Fibroblast of lung (primary cell): ENCODE measurements around the gene BRINP3. TPM values are rescaled to one million over a fixed set of nuclear protein-coding genes. Genes with fewer than 3 reads are reported as not detected.

Experiments used
- DNase-seq, 2 donors: peaks; one replicate each; pipeline versions ENCODE4 v3.0.0 to v3.0.0-alpha.2; 2010; ENCODE audit warnings: low read depth in 2 of 2
- H2AFZ ChIP-seq: 2 replicates; pipeline ENCODE4 v1.5.1; 2012; ENCODE audit warnings: low read length, control low read depth, inconsistent platforms
- H3K27ac ChIP-seq: 2 replicates; pipeline ENCODE4 v1.5.1; 2011; ENCODE audit warnings: low read length, control low read depth; ENCODE audit not compliant: insufficient read depth
- H3K27me3 ChIP-seq: 2 replicates; pipeline ENCODE4 v1.5.1; 2011; ENCODE audit warnings: mild to moderate bottlenecking, low read length; ENCODE audit not compliant: control insufficient read depth, insufficient read depth
- H3K36me3 ChIP-seq: 2 replicates; pipeline ENCODE4 v1.5.1; 2011; ENCODE audit warnings: low read length; ENCODE audit not compliant: control insufficient read depth, insufficient read depth
- H3K4me1 ChIP-seq: 2 replicates; pipeline ENCODE4 v1.5.1; 2011; ENCODE audit warnings: low read length; ENCODE audit not compliant: control insufficient read depth, insufficient read depth; ENCODE audit errors: extremely low read depth
- H3K4me2 ChIP-seq: 2 replicates; pipeline ENCODE4 v1.5.1; 2011; ENCODE audit warnings: low read length, control low read depth; ENCODE audit not compliant: insufficient read depth; ENCODE audit errors: extremely low read depth
- H3K4me3 ChIP-seq, 4 experiments: fragments of 200-600 bp in 1 of 4; sonication (generic) in 1 of 4; replicated peaks in 1 of 4; 2 replicates each; pipeline ENCODE4 v1.5.1; 2011 to 2016; ENCODE audit warnings: low read length in 4 of 4, low read depth in 3 of 4, mild to moderate bottlenecking in 3 of 4, control low read depth in 2 of 4, inconsistent platforms in 1 of 4, mixed read lengths in 1 of 4; ENCODE audit not compliant: insufficient read depth in 1 of 4; ENCODE audit errors: control extremely low read depth in 1 of 4
- H3K79me2 ChIP-seq: 2 replicates; pipeline ENCODE4 v1.5.1; 2012; ENCODE audit warnings: mild to moderate bottlenecking, low read length, inconsistent platforms; ENCODE audit not compliant: control insufficient read depth, insufficient read depth
- H3K9ac ChIP-seq: 2 replicates; pipeline ENCODE4 v1.5.1; 2011; ENCODE audit warnings: mild to moderate bottlenecking, low read length, control low read depth; ENCODE audit not compliant: insufficient read depth
- H3K9me3 ChIP-seq: 2 replicates; pipeline ENCODE4 v1.5.1; 2012; ENCODE audit warnings: low read depth, low read length; ENCODE audit not compliant: control insufficient read depth, insufficient read depth
- H4K20me1 ChIP-seq: 2 replicates; pipeline ENCODE4 v1.5.1; 2011; ENCODE audit warnings: low read length; ENCODE audit not compliant: control insufficient read depth, insufficient read depth; ENCODE audit errors: extremely low read depth
- EZH2 ChIP-seq: IDR thresholded peaks from 2 replicates; pipeline ENCODE4 v1.5.1; 2012; ENCODE audit warnings: low read length, control low read depth, mild to moderate bottlenecking; ENCODE audit errors: missing control alignments
- polyA plus RNA-seq, 2 donors: library from polyadenylated mRNA; depleted of rRNA in 1 of 2; stranded (reverse) in 1 of 2; unstranded in 1 of 2; fragments of >200 nt; gene quantifications; 2 replicates each; pipeline ENCODE4 v1.2.1, GENCODE V29; 2011 to 2012; ENCODE audit warnings: missing spikeins in 1 of 2
- total RNA-seq: library from RNA; depleted of rRNA; stranded (reverse); fragments of >200 nt; gene quantifications from 2 replicates; pipeline ENCODE4 v1.2.1, GENCODE V29; 2014
- TF ChIP-seq, protein P1 (sequence below), 2 donors: IDR thresholded peaks in 1 of 2; conservative IDR thresholded peaks in 1 of 2; 1 replicate in 1 of 2; 2 replicates in 1 of 2; pipeline ENCODE4 v1.5.1; 2011 to 2012; ENCODE audit warnings: low read length in 2 of 2, control low read depth in 1 of 2, inconsistent platforms in 1 of 2, low read depth in 1 of 2, mild to moderate bottlenecking in 1 of 2

BRINP3 gene
- total and polyA plus RNA-seq, 2 donors (not counting 1 experiment from before 2014, with no cell fraction given) = 0.26 to 18.8 TPM

DNA sequence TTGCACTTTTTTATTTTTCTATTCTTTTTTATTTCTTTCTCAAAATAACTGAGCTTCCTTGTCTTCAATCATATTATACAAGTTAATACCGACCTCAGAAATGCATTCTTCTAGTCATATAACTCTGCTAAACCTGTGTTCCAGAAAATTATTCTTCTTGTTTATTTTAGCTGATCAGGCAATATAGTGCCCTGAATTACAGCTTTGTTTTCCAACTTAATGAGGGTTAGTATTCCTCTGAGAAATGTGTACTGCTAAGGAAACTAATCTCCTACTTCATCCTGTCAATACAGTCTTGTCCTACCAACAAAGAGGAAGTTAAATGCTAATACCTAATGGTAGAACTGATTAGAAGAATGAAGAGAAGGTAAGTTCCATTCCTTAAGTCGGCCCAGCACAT is 13.0 kb downstream of the BRINP3 start:
- Histone ChIP-seq H3K9ac (no peak overlapping the region), H3K27me3 (no peaks in the 10 kb centered on the region), H3K36me3 (no peaks in the 10 kb centered on the region), H4K20me1 (no peaks in the 10 kb centered on the region), H3K79me2 (no peaks in the 10 kb centered on the region), H3K27ac (no peak overlapping the region), H2AFZ (no peak overlapping the region), H3K4me3 (no peak overlapping the region), H3K9me3 (no peaks in the 10 kb centered on the region), H3K4me1 (no peaks in the 10 kb centered on the region), H3K4me2 (no peak overlapping the region)
- TF ChIP-seq EZH2 = no peak
- TF ChIP-seq, protein P1, sequence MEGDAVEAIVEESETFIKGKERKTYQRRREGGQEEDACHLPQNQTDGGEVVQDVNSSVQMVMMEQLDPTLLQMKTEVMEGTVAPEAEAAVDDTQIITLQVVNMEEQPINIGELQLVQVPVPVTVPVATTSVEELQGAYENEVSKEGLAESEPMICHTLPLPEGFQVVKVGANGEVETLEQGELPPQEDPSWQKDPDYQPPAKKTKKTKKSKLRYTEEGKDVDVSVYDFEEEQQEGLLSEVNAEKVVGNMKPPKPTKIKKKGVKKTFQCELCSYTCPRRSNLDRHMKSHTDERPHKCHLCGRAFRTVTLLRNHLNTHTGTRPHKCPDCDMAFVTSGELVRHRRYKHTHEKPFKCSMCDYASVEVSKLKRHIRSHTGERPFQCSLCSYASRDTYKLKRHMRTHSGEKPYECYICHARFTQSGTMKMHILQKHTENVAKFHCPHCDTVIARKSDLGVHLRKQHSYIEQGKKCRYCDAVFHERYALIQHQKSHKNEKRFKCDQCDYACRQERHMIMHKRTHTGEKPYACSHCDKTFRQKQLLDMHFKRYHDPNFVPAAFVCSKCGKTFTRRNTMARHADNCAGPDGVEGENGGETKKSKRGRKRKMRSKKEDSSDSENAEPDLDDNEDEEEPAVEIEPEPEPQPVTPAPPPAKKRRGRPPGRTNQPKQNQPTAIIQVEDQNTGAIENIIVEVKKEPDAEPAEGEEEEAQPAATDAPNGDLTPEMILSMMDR (conservative IDR thresholded peaks at IDR 0.05 in 1 of 2, IDR thresholded peaks at IDR 0.05 in 1 of 2; ENCODE audit: low read depth in 1 of 2, low read length in 2 of 2) = no peak
- DNase-seq = no peak

DNA sequence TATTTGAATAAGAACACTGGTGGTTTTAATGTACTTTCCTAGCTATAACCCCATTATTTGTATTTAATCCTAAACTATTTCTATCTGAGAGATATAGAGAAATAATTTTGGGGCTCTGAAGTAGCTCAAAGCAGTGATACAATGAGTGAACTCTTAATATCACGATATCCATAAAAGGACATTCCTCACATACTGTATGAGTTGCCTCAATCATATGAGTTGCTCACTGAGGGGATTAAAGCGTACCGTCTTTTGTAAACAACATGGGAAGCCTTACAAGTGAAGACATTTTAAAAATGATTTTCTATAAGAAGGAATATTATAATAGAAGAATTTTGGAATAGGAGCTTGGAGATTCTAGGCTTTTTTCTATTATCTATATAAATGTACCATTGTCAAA is 21.5 kb downstream of the BRINP3 start:
- Histone ChIP-seq H3K9ac (no peak overlapping the region), H2AFZ (no peak overlapping the region), H3K4me2 (no peak overlapping the region), H3K36me3 (no peaks in the 10 kb centered on the region), H4K20me1 (no peaks in the 10 kb centered on the region), H3K27me3 (no peaks in the 10 kb centered on the region), H3K4me1 (no peaks in the 10 kb centered on the region), H3K4me3 (no peak overlapping the region), H3K27ac (no peak overlapping the region), H3K79me2 (no peaks in the 10 kb centered on the region), H3K9me3 (no peaks in the 10 kb centered on the region)
- no peak for TF ChIP-seq EZH2
- TF ChIP-seq, protein P1 (conservative IDR thresholded peaks at IDR 0.05 in 1 of 2, IDR thresholded peaks at IDR 0.05 in 1 of 2; ENCODE audit: low read depth in 1 of 2, low read length in 2 of 2) = no peak
- no peak for DNase-seq

DNA sequence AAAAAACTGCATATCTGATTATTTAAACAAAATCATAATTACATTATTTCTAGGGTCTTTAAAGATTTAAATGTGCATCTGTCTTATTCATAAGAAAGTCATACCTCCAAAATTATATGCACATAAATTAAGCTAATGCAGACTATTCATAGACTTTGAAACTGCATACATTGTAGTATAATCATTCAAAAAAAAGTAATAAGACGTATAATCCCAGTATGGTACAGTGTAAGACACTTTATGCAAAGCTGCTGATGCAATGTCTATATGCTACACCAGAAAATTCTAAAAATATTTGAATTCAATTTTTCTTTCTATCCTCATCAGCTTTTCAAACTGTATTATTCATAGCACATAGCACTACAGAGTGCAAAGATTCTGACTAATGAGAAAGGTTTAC is 22.0 kb downstream of the BRINP3 start:
- no peaks in the 10 kb centered on the region for H3K79me2 ChIP-seq
- no peaks in the 10 kb centered on the region for H3K9me3 ChIP-seq
- H2AFZ ChIP-seq = no peak overlapping the region
- H4K20me1 ChIP-seq = no peaks in the 10 kb centered on the region
- H3K27me3 ChIP-seq = no peaks in the 10 kb centered on the region
- no peak overlapping the region for H3K4me2 ChIP-seq
- H3K9ac ChIP-seq = no peak overlapping the region
- no peak for DNase-seq
- H3K4me1 ChIP-seq = no peaks in the 10 kb centered on the region
- no peak overlapping the region for H3K27ac ChIP-seq
- TF ChIP-seq, protein P1 (conservative IDR thresholded peaks at IDR 0.05 in 1 of 2, IDR thresholded peaks at IDR 0.05 in 1 of 2; ENCODE audit: low read depth in 1 of 2, low read length in 2 of 2) = no peak
- TF ChIP-seq EZH2 = no peak
- H3K36me3 ChIP-seq = no peaks in the 10 kb centered on the region
- H3K4me3 ChIP-seq = no peak overlapping the region
